ENCODE measurements around the gene FAM53A.
A peak's percentile ranks its signal among the peaks of the same experiment; 100 is the strongest.
"Not testable (repeated sequence)": the region's sequence is repeated elsewhere in the genome, so short reads cannot be mapped to it uniquely, and the experiment has no call there.

The FAM53A gene

GRCh38 chr4:1716065-1716945, 32.2 kb upstream of the FAM53A start:
- DNase-seq = no peak

DNA sequence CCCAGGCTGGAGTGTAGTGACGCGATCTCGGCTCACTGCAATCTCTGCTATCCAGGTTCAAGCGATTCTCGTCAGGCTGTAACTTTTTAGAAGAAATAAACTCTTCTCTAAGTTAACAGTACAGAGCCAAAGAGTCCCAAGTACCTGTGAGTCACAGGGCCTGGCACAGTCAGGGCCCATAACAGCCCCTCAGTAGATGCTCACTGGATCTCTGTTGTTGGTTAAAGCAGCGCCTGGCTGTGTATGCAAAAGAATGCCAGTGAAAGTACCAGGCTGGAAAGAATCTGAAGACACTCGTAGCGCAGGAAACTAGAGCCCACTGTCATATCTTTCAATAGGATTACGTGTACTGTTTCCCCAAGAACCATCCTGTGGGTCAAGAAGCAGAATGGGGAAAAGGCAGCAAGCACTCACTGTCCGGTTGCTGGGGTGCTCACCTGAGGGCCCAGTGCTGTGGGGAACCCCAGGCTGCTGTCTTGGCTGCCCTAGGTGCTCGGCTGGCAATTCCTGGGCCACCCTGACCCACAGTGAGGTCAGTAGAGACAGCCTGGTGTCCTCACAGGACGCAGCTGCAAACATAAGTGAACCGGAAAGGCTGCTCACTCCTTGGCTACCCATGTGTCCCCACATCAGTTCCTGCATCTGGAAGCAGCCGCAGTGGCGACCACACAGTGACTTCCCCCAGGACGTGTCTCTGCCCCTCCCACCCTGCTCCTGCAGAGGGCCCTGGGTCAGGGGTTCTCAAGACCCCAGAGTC, 31.1 kb upstream of the FAM53A start:
- DNase-seq = no peak

- DNase-seq = no peak
Observed at GRCh38 chr4:1714303-1715001, 30.3 kb upstream of the FAM53A start.

DNA sequence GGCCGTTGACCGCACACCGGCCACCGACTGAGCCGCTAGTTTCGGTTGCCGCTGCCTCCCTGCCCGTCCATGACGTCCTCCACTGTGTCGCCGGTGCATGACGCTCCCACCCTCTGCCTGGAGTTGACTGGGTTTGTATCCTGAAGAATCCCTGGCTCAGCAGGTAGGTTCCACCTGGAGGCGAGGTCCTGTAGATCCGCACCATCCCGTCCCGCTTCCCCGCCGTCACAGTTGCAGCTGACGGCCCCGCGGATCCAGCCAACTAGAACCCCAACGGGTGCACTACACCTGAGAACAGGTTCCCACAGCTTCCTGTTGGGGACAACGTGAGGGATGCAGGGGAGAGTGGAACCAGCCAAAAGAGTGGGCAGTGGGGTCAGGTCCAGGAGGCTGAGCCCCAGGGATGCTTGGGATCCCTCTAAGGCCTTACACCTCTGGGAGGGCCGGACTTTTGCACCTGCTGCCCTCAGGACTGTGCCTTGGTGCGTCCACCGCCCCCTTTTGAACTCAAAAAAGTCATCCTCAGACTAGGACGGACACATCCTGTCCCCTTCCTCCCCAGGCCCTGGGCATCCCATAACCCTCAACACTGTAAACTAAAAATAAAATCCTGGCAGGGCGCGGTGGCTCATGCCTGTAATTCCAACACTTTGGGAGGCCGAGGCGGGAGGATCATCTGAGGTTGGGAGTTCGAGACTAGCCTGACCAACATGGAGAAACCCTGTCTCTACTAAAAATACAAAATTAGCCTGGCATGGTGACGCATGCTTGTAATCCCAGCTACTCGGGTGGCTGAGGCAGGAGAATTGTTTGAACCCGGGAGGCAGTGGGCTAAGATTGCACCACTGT, 29.1 kb upstream of the FAM53A start:
- DNase-seq = no peak

GRCh38 chr4:1712216-1713002, 28.3 kb upstream of the FAM53A start, which contains the start of gene SLBP:
TSS of gene SLBP (minus strand) at chr4:1712319. CDS start at chr4:1712188, 131 bp downstream.
- DNase-seq = peak; percentile 99

DNA sequence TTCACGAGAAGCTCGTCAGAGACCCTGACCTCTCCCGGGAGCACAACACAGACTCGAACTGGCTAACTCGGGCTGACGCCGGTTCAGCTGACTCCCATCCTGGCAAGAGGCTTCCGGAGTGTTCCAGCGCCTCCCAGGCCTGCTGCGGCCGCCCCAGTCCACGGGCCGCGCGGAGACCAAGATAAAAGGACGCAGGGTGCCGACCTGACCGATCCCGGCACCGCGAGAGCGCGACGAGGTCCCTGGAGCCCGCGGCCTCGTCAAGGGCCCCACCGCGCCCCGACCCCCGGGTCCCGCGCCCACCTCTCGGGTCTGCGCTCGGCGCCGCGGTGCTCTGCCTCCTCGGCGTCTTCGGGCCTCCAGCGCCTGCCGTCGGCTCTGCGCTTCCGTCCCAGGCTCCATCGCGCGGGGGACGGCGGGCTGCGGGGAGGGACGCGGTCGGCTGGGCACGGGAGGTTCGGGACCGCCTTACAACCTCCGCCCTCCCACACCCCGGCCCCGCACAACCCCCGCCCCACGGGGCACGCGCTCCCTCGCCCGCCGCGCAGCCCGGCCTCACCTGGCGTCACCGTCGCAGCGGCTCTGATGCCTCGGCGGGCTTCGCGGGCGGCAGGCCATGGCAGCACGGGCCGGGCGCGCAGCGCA, 27.6 kb upstream of the FAM53A start:
- DNase-seq = peak; percentile 33

- DNase-seq = no peak
Observed at GRCh38 chr4:1711055-1711570, 27.0 kb upstream of the FAM53A start.

- DNase-seq = no peak
Observed at GRCh38 chr4:1708581-1708980, 24.5 kb upstream of the FAM53A start.

DNA sequence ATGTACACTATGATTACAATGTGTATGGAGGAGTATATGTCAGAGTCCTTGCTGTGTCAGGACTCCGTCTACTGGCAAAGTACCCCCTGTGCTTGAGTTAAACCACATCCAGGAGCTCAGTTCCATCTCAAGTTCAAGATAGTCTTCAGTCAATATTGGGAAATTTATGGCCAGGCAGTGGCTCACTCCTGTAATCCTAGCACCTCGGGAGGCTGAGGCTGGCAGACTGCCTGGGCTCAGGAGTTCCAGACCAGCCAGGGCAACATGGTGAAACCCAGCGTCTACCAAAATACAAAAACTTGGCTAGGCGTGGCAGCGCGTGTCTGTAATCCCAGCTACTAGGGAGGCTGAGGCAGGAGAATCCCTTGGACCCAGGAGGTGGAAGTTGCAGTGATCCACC, 22.2 kb upstream of the FAM53A start:
- no peak for DNase-seq

GRCh38 chr4:1705732-1706131, 21.6 kb upstream of the FAM53A start:
- no peak for DNase-seq

DNA sequence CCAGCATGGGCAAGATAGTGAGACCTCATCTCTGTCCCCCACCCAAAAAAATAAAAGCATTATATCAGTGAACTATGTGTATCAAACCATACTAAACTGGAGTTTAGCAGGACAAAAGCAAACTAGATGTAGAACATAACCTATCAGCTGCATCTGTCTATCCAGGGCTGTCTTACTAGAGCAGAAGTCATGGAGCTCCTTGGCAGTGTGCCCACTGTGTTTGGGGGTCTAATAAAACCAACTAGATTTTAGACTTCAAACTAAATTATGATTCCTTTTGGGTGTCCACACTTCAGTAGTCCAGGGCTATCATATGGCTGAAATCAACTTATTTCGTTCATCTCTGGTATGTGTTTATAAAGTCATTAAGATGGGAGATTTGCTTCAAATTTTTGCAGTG, 19.8 kb upstream of the FAM53A start:
- DNase-seq = no peak

GRCh38 chr4:1701671-1702070, 17.6 kb upstream of the FAM53A start:
- DNase-seq = not testable (repeated sequence)

- DNase-seq = no peak
Observed at GRCh38 chr4:1695913-1696312, 11.8 kb upstream of the FAM53A start.

DNA sequence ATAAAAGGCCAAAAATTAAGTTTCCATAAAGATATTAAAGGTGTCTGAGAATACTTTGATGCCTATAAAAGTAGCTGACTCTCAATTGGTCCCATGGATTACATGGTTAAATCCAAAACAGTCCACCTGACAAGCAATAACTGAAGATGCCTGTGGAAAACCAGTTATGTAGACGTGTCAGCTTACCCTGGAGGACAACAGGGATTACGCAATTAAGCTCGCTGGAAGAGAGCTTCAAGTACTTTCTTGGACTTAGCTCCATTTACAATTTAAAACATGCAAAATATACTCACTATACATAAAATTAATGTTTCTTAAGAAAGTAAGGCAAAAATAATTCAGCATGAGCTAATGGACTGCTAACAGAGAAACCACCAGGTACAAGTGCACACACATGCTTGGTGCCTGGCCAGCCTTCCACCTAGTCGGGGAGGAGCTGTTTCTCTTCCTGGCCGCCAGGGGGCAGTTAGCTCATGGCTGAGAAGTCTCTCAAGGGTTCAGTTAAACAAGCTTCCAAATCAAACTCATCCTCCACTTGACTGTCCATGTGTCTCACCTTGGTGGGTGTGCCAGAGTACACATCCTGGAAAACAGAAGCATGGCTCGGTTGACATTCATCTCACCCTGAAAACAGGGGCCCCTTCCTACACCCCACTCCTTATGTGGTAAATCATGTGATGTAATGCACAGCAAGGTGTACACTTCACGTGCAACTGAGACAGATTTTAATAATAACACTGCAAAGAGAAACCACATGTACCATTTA, 9.2 kb upstream of the FAM53A start:
- peak; percentile 77 for DNase-seq

DNA sequence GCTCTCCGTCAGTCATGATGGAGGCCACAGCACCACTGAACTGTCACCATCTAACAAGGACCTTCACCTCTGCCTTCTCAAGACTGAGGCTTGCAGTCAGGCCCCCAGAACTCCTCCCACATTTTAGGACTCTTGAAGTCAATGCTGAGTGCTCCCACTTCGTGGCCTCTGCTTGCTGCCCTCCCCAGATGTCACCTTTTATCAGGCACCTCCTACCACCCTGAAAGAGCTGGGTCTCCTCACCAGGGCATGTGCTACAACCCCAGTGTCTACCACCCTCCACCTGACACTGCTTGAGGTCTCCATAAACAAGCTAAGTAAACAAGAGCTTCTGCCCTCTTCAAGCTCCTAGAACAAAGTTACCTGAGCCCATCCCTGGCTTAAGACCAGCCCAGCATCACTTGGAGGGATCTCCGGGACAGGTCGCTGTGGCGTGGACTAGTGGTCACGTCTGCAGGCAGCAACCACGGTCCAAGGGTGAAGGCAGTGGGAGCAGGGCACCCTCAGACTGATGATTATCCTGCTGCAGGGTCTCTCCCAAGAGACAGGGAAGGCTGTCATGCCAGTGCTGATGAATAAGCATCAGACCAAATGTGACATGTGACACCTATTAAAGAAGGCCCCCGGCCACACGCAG, 7.7 kb upstream of the FAM53A start:
- no peak for DNase-seq

GRCh38 chr4:1690698-1691097, 6.6 kb upstream of the FAM53A start:
- no peak for DNase-seq

- no peak for DNase-seq
Observed at GRCh38 chr4:1686440-1687036, 2.4 kb upstream of the FAM53A start.

- DNase-seq = no peak
Observed at GRCh38 chr4:1685235-1686150, 1.4 kb upstream of the FAM53A start.

Data from stimulated activated CD4-positive, alpha-beta T cell treated with anti-CD3 and anti-CD28 coated beads, Interleukin-4, amount 100 ng/mL, for 1 hour (primary cell).